GM21528 (cell line): ENCODE measurements around the gene PRKAG2.

Experiments used
- ATAC-seq: cut with Tn5 transposase; IDR thresholded peaks from one replicate; pipeline ENCODE4 v1.9.1; 2021; ENCODE audit warnings: mild to moderate bottlenecking, moderate library complexity; ENCODE audit not compliant: unreplicated experiment, low FRiP score

The PRKAG2 gene

GRCh38 chr7:151719031-151719896, 157.7 kb downstream of the PRKAG2 start:
- no peak for ATAC-seq

- ATAC-seq: no peak
These were observed 159.0 kb downstream of the PRKAG2 start for GRCh38 chr7:151717918-151718317.

DNA sequence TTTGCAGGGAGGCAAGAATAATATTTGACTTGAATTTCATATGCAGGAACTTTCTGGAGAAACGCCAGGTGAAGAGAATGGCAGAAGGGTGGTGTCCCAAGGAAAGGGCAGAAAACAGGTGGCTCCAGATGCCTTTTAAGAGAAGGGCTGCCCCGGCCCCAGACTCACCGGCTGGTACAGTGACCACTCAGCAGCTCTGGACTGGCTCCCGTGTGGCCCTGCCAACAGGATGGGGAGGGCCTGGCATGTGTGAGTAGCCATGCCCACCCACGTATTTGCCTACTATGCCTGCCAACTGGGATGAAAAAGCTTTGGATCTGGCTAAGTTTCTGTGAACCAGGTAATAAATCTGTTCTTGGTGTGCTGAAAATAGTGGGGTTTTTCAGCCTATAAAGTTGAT, 159.5 kb downstream of the PRKAG2 start:
- ATAC-seq: no peak

GRCh38 chr7:151716323-151716722, 160.6 kb downstream of the PRKAG2 start:
- no peak for ATAC-seq

DNA sequence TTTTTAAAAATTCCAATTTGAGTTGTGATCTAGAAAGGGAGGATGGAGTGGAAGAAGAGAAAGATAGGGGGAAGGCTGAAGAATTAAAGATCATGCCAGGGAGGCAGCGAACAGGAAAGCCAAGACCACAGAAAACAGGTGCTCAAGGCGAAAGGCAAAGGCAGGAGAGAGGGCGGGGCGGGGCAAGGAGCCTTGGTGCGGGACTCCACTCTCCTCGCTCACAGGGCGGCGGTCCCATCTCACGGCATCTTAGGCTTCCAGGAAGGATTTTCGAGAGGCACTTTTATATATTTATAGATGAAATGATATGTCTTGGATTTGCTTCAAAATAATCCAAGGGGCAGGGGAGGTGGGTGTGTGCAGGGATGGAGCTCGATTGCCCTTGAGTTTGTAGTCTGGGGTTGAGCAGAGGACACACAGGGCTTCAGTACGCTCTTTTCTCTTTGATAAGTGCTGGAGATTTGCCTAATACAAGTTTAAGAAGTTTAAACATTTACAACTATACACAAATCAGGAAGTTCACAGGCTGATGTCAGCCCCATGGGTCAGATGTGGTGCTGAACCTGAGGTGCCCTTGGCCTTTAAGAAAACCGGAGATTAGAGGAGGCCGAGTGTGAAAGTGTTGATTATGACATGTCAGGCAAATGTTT, 161.1 kb downstream of the PRKAG2 start:
- ATAC-seq: no peak

GRCh38 chr7:151714201-151714600, 162.7 kb downstream of the PRKAG2 start:
- no peak for ATAC-seq

DNA sequence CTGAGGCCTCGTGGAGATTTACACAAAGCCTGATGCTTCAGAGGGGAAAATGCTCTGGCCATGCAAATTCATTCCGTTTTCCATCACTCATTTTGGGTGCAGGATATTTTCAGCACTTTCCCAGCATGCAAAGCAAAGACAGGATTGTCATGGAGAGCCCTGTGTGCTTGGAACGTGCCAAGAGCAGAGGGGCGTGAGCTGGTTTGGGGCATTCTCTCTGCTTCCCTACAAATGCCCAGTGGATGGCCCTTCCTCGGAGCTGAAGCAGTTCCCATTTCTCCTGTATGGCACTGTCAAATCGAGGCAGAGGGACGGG, 164.1 kb downstream of the PRKAG2 start:
- ATAC-seq: no peak

DNA sequence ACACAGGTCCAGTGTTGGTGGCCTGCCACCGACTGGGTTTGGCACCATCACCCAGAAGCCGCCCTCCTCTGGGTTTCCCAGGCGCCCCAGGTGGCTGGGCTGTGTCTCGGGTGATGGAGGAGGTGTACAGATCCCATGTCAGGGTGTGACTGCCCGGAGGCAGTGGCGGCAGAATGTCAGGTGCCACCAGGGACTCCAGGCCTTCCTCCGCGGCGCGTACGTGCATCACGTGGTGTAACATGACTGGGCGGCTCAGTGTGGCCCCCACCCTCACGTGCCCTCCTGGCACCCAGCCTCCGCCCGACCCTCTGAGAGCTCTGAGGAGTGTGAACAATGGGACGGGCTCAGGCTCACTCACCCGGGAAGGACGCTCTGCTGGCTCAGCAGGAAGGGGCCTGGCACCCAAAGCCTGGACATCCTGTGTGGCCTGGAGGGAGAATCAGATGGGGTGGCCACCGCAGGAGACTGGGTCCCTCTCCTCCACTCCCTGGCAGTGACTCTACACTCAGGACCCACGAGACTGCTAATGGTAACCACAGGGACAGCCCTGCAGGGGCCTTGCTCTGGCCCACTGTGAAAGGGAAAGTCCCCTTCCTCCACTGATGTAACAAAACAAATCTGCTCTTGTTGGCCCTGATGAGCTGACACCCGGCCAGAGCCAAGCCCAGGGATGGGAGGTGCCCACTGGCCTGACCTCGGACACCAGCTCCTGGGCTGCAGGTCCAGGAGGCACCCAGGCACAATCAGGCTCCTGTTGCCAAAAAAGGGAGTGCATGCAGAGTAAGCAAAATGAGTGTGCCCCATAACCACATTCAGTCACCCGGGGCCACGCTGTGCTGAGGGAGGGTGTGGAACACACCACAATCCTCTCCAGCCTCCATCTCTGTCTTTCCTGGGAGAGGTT, 164.8 kb downstream of the PRKAG2 start:
- ATAC-seq: no peak

DNA sequence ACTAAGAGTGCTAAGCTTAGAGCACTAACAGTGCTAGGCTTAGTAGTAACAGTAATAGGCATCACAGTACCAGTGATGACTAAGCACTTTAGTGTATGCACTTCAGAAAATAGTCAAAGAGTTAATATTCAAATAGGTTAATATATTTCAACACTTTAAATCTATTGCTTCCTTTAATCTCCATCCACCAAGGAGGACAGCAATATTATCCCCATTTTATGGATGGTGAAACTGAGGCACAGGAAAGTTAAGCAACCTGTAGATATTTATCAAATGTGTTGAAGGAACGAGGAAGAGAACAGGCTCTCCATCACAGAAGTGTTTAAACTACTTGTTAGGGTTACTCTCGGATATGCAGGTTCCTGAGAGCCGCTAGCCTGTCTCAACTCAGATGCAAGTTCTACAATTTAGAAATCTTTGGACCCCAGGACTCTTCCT, 165.5 kb downstream of the PRKAG2 start:
- ATAC-seq: no peak

- ATAC-seq: no peak
These were observed 166.1 kb downstream of the PRKAG2 start for GRCh38 chr7:151710646-151711434.

DNA sequence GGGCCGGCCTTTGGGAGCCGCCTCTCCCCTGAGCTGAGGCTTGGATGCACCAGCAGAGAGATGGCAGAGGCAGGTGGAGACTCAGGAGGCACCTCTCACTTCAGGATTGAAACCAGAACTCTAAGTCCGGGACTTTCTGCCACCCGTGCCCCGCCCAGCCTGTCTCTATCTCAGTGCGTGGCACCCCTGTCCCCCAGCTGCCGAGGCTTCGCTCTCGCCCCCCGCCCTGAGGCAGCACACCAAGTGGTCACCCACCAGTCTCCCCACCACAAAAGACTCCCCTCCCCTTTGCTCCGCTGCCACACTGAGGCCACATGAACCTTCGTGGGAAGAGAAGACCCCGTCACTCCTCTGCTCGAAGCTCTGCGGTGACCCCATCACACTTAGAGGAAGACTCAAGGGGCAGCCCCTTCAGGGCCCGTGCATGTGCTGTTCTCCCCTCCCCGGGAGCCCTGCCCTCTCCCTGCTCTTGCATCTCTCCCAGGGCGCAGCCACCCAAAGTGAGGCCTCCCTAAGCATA, 166.7 kb downstream of the PRKAG2 start:
- no peak for ATAC-seq

- no peak for ATAC-seq
These were observed 167.5 kb downstream of the PRKAG2 start for GRCh38 chr7:151709141-151710038.

GRCh38 chr7:151708610-151709009, 168.3 kb downstream of the PRKAG2 start:
- no peak for ATAC-seq

DNA sequence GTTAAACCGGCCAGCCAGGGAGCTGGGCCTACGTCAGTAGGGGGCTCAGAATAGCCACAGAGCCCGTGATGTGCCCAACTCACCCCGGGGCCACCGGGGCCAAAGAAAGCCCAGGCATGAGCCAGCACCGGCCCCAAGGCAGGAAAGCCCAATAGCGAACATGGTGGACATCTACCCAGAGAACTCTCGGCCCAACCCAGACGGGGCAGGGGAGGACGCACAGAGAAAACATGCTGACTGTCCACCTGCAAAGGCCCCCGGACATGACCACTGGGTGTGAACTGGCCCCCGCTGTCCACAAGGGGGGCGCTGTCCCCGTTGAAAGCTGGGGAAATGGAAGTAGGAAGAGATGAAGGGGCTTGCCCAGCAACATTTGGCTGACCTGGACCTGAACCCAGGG, 169.2 kb downstream of the PRKAG2 start:
- ATAC-seq: no peak

- no peak for ATAC-seq
These were observed 169.8 kb downstream of the PRKAG2 start for GRCh38 chr7:151707105-151707469.

DNA sequence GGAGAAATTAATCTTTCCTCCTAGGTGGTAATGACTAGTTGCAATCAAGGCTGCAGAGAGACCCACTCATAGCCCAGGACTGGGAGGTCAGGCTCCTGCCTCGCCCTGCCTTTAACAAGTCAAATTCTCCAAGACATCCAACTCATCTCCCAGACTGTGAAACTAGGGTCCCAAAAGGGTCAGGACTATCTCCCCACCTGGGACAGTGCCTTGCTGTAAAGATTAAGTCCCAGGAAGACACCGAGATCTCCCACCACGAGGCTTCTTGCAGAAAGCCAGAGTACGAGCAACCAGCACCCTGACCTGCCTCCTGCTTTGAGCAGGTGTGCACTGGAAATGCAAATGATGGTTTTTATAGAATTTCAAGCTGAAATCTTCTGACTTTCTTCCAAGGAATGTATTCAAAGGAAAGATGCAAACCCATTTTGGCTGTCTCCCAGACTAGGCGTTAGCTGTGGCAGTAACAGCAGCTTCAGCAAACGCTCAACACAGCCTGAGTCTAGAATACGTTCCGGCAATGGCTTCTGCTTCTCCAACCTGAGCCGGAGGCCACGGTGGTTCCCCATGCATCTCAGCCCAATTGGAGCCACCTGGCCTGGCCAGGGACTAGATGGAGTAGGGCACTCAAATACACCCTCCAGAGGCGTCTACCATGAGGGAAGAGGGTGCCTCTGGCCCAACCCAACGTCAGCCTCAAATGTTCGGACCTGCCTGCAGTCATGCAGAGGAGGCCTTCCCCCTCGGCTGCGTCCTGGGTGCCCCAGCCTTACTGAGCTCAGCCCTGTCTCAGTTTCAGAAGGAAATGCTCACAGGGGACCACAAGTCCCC, 170.4 kb downstream of the PRKAG2 start:
- no peak for ATAC-seq

- no peak for ATAC-seq
These were observed 171.2 kb downstream of the PRKAG2 start for GRCh38 chr7:151705636-151706276.
